IMR-90 (cell line): ENCODE measurements around the gene COPB1. TPM values are rescaled to one million over a fixed set of nuclear protein-coding genes. Genes with fewer than 3 reads are reported as not detected.

Source experiments
- ATAC-seq: fragments of 200-7000 bp; cut with Tn5 transposase; 2 replicates; pipeline ENCODE4 v1.9.1; 2020; ENCODE audit warnings: low read depth, mild to moderate bottlenecking, moderate library complexity
- BruUV-seq: library from RNA; stranded (reverse); fragments of 400-500 nt; replicated peaks from 2 replicates; lab custom pipeline; 2021; lab: Mats Ljungman, UMichigan
- CTCF ChIA-PET: fragments of 300-600 bp; formaldehyde crosslinking; extraction: SDS; loops from one replicate; lab custom pipeline; 2021; ENCODE audit warnings: antibody characterized with exemption; lab: Yijun Ruan, JAX
- POLR2A ChIA-PET: fragments of 300-600 bp; sonication (Branson Sonifier 250); formaldehyde crosslinking; loops from one replicate; lab custom pipeline; 2022; ENCODE audit warnings: antibody characterized with exemption; ENCODE audit not compliant: unreplicated experiment; lab: Charles Lee
- DNase-seq: peaks from one replicate; pipeline ENCODE4 v3.0.0; 2013
- H2AFZ ChIP-seq: replicated peaks from 2 replicates; pipeline ENCODE3; 2013; ENCODE audit warnings: low read length, mild to moderate bottlenecking; ENCODE audit not compliant: poor library complexity
- H2AK5ac ChIP-seq: 2 replicates; pipeline ENCODE4 v1.6.1; 2013; ENCODE audit warnings: low read depth, low read length, inconsistent platforms
- H2AK9ac ChIP-seq: replicated peaks from 2 replicates; pipeline ENCODE3; 2013; ENCODE audit warnings: mild to moderate bottlenecking, low read depth, low read length, moderate library complexity; ENCODE audit not compliant: poor library complexity
- H2BK120ac ChIP-seq: 2 replicates; pipeline ENCODE4 v1.6.1; 2013; ENCODE audit warnings: low read depth, low read length, inconsistent platforms
- H2BK15ac ChIP-seq: 3 replicates; pipeline ENCODE4 v1.6.1; 2013; ENCODE audit warnings: low read depth, low read length, inconsistent platforms
- H2BK20ac ChIP-seq: 2 replicates; pipeline ENCODE4 v1.6.1; 2013; ENCODE audit warnings: low read depth, mild to moderate bottlenecking, inconsistent platforms, low read length, moderate library complexity
- H2BK5ac ChIP-seq: 2 replicates; pipeline ENCODE4 v1.6.1; 2013; ENCODE audit warnings: mild to moderate bottlenecking, low read depth, low read length, inconsistent platforms; ENCODE audit not compliant: poor library complexity, severe bottlenecking
- H3K14ac ChIP-seq: replicated peaks from 2 replicates; pipeline ENCODE4 v1.6.1; 2013; ENCODE audit warnings: low read depth, low read length, inconsistent platforms
- H3K18ac ChIP-seq: 2 replicates; pipeline ENCODE4 v1.6.1; 2013; ENCODE audit warnings: low read depth, low read length, control low read depth
- H3K23ac ChIP-seq: 2 replicates; pipeline ENCODE4 v1.6.1; 2013; ENCODE audit warnings: low read depth, low read length, inconsistent platforms
- H3K27ac ChIP-seq: 2 replicates; pipeline ENCODE4 v1.5.1; 2013; ENCODE audit warnings: mild to moderate bottlenecking, control low read depth, low read length; ENCODE audit not compliant: insufficient read depth
- H3K27me3 ChIP-seq: 2 replicates; pipeline ENCODE4 v1.6.1; 2013; ENCODE audit warnings: low read length; ENCODE audit not compliant: control insufficient read depth, insufficient read depth
- H3K36me3 ChIP-seq: 2 replicates; pipeline ENCODE4 v1.6.1; 2013; ENCODE audit warnings: low read length, mixed read lengths; ENCODE audit not compliant: control insufficient read depth, insufficient read depth
- H3K4ac ChIP-seq: 2 replicates; pipeline ENCODE4 v1.6.1; 2013; ENCODE audit warnings: low read depth, low read length, inconsistent platforms
- H3K4me1 ChIP-seq: 2 replicates; pipeline ENCODE4 v1.6.1; 2013; ENCODE audit warnings: low read length, mixed read lengths; ENCODE audit not compliant: control insufficient read depth, insufficient read depth
- H3K4me2 ChIP-seq: 2 replicates; pipeline ENCODE4 v1.6.1; 2013; ENCODE audit warnings: low read depth, mild to moderate bottlenecking, control low read depth, low read length, moderate library complexity
- H3K4me3 ChIP-seq: 2 replicates; pipeline ENCODE4 v1.5.1; 2013; ENCODE audit warnings: low read depth, mild to moderate bottlenecking, control low read depth, low read length, moderate library complexity; ENCODE audit not compliant: insufficient read depth
- H3K56ac ChIP-seq: 2 replicates; pipeline ENCODE4 v1.6.1; 2013; ENCODE audit warnings: low read length, inconsistent platforms; ENCODE audit not compliant: insufficient read depth; ENCODE audit errors: extremely low read depth
- H3K79me1 ChIP-seq, 2 experiments: 2 replicates each; pipeline ENCODE4 v1.6.1; 2013; ENCODE audit warnings: low read length in 2 of 2, inconsistent platforms in 1 of 2, low read depth in 1 of 2
- H3K9ac ChIP-seq: 2 replicates; pipeline ENCODE4 v1.6.1; 2013; ENCODE audit warnings: low read depth, low read length, control low read depth
- H3K9me1 ChIP-seq: 2 replicates; pipeline ENCODE4 v1.6.1; 2013; ENCODE audit warnings: low read length, inconsistent platforms; ENCODE audit not compliant: insufficient read depth
- H3K9me3 ChIP-seq: 2 replicates; pipeline ENCODE4 v1.6.1; 2013; ENCODE audit warnings: low read length; ENCODE audit not compliant: control insufficient read depth, insufficient read depth
- H4K20me1 ChIP-seq: 2 replicates; pipeline ENCODE4 v1.6.1; 2013; ENCODE audit warnings: low read length, inconsistent platforms; ENCODE audit not compliant: insufficient read depth
- H4K5ac ChIP-seq: 2 replicates; pipeline ENCODE4 v1.6.1; 2013; ENCODE audit warnings: mild to moderate bottlenecking, low read depth, low read length, control low read depth
- H4K8ac ChIP-seq, 2 experiments: 2 replicates each; pipeline ENCODE4 v1.6.1; 2013; ENCODE audit warnings: low read depth in 2 of 2, low read length in 2 of 2, control low read depth in 1 of 2, inconsistent platforms in 1 of 2
- H4K91ac ChIP-seq: 2 replicates; pipeline ENCODE4 v1.6.1; 2013; ENCODE audit warnings: low read depth, low read length, inconsistent platforms; ENCODE audit not compliant: insufficient read depth
- CEBPB ChIP-seq: IDR thresholded peaks from 2 replicates; pipeline ENCODE4 v1.6.1; 2012; ENCODE audit warnings: low read depth, low read length, improper control_type of control experiment
- FOS ChIP-seq: fragments of 150-350 bp; IDR thresholded peaks from 2 replicates; pipeline ENCODE4 v1.6.1; 2016; ENCODE audit warnings: low read depth, low read length
- MAFK ChIP-seq: IDR thresholded peaks from 2 replicates; pipeline ENCODE4 v1.6.1; 2012; ENCODE audit warnings: low read depth, low read length, improper control_type of control experiment
- NFE2L2 ChIP-seq: fragments of 150-350 bp; IDR thresholded peaks from 2 replicates; pipeline ENCODE4 v1.6.1; 2016; ENCODE audit warnings: low read depth, mild to moderate bottlenecking, low read length
- POLR2A ChIP-seq: IDR thresholded peaks from 2 replicates; pipeline ENCODE4 v1.6.1; 2012; ENCODE audit warnings: mild to moderate bottlenecking, low read depth, low read length
- RAD21 ChIP-seq: IDR thresholded peaks from 2 replicates; pipeline ENCODE4 v1.6.1; 2012; ENCODE audit warnings: low read length, improper control_type of control experiment
- SMC3 ChIP-seq: fragments of 150-350 bp; IDR thresholded peaks from 2 replicates; pipeline ENCODE4 v1.6.1; 2016; ENCODE audit warnings: low read depth, mild to moderate bottlenecking, antibody characterized with exemption, low read length, moderate library complexity
- WGBS, 2 experiments: methylation state at CpG; one replicate each; pipeline versions ENCODE4 v1.1.5 to v1.1.7; 2013; ENCODE audit warnings: missing lambda C conversion rate in 2 of 2; ENCODE audit not compliant: insufficient read length in 1 of 2; ENCODE audit errors: extremely low coverage in 2 of 2; 5-methylcytosine and 5-hydroxymethylcytosine counted together
- dilution Hi-C: fragments of 300-500 bp; cut with HindIII; formaldehyde crosslinking; loops from one replicate; pipeline ENCODE4 v1.14.3; 2018; ENCODE audit warnings: low sequenced_read_pairs; ENCODE audit not compliant: unreplicated experiment
- in situ Hi-C: fragments of 300-500 bp; cut with MboI; formaldehyde crosslinking; loops from 3 replicates; pipeline ENCODE4 v1.14.3; 2019; ENCODE audit warnings: low sequenced_read_pairs, inconsistent platforms, mixed read lengths
- intact Hi-C: fragments of 100-400 bp; cut with micrococcal nuclease; formaldehyde crosslinking; loops from 2 replicates; pipeline ENCODE4 v1.10.0; 2022
- polyA plus RNA-seq, 3 experiments: library from polyadenylated mRNA; depleted of rRNA; stranded (reverse); fragments of >200 nt; gene quantifications; 2 replicates each; pipeline ENCODE4 v1.2.3, GENCODE V29; 2012; ENCODE audit warnings: low replicate concordance in 1 of 3
- total RNA-seq: library from RNA; depleted of rRNA; stranded (reverse); fragments of >200 nt; gene quantifications from 2 replicates; pipeline ENCODE4 v1.2.3, GENCODE V29; 2012
- TF ChIP-seq, protein P1 (sequence below): conservative IDR thresholded peaks from 2 replicates; pipeline ENCODE4 v1.5.1; 2012; ENCODE audit warnings: mild to moderate bottlenecking, low read depth, low read length, improper control_type of control experiment

Gene COPB1
- total and polyA plus RNA-seq, 2 of the 4 experiments (the other 2 are of a cell fraction) = 136 to 341 TPM

DNA sequence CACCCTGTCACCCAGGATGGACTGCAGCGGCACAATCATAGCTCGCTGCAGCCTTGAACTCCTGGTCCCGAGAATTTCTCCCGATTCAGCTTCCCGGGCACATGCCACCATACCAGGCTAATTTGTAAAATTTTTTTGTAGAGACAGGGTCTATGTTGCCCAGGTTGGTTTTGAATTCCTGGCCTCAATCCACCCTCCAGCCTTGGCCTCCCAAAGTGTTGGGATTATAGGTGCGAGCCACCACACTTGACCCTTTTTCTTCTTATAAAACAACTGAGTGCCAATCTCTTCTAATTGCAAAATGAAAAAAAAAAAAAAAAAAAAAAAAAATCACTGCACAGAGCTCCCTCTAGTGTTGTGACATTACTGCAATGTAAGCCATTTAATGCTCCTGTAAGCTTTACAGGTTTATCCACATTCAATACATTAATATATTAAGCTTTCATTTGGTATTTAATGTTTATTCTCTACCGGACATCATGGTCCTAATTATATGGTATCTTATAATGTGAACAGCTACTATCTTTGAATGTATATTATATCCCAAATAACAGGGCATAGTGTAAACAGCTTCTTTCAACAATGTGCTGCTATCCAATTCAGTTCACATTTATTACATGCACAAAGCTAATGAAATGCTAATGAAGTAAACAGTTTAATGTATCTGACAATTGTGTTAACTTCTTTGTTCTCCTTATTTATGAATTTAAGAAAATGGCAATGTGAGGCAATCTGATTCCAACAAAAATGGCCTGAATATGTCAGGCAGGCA is 44.6 kb downstream of the COPB1 start:
- Histone ChIP-seq H3K79me1 (0 out of 4 replicates have a peak, but pooled peaks cover 0 to 4% of the 10 kb centered on the region in 2 experiments), H3K9me1 (peaks cover 4% of the 10 kb centered on the region; the same call in 1 of the 2 replicates), H4K20me1 (peaks cover 4% of the 10 kb centered on the region; the same call in 1 of the 2 replicates), H2BK15ac (no peak overlapping the region), H3K27ac (no peak overlapping the region), H2AK9ac (no peak overlapping the region), H2BK120ac (no peak overlapping the region), H3K4me3 (no peak overlapping the region), H2AFZ (no peak overlapping the region), H3K14ac (no peak overlapping the region; the same call in 1 of the 2 replicates), H3K4me1 (peaks cover 1% of the 10 kb centered on the region), H3K4me2 (no peak overlapping the region), H2BK20ac (no peak overlapping the region), H3K56ac (no peak overlapping the region), H2AK5ac (no peak overlapping the region), H2BK5ac (no peak overlapping the region), H4K8ac (no peak overlapping the region), H3K4ac (no peak overlapping the region), H3K9me3 (no peaks in the 10 kb centered on the region), H3K23ac (no peak overlapping the region), H3K18ac (no peak overlapping the region), H3K27me3 (no peaks in the 10 kb centered on the region), H4K91ac (no peak overlapping the region), H4K5ac (no peak overlapping the region), H3K36me3 (peaks cover 26% of the 10 kb centered on the region), H3K9ac (no peak overlapping the region)
- CTCF ChIA-PET = interaction anchor here (0.6 to 2.6 kb wide), 19 partner anchors 9 to 200 kb away, joined by 3 to 27 read pairs (median 5); no protein-coding TSS in a partner anchor
- in situ Hi-C loops (loop anchor here (5.0 kb wide), 1 partner anchor 158 kb away; no protein-coding TSS in a partner anchor), intact Hi-C loops (loop anchor here (1.0 to 2.0 kb wide), 2 partner anchors 96 to 155 kb away; partner anchors contain the start of gene RRAS2), dilution Hi-C loops (loop anchor here (25.0 kb wide), 1 partner anchor 143 kb away; no protein-coding TSS in a partner anchor)
- peak; percentile 39 for DNase-seq
- POLR2A ChIA-PET = interaction anchor here (0.6 kb wide), 4 partner anchors 9 to 1894 kb away, joined by 4 to 8 read pairs (median 6); no protein-coding TSS in a partner anchor
- peak; percentile 36; the same call in 1 of the 2 replicates for ATAC-seq
- WGBS, 2 experiments = 88% methylated on average over 5 of the region's 7 CpGs; no CpG with 5 or more reads in 1 of the 2 experiments
- BruUV-seq = no TSS peak
- TF ChIP-seq MAFK (peak; percentile 48), POLR2A (no peak), SMC3 (peak; percentile 88), RAD21 (peak; percentile 74), FOS (no peak), CEBPB (peak; percentile 33; the same call in 1 of the 2 replicates), NFE2L2 (no peak)
- TF ChIP-seq, protein P1, sequence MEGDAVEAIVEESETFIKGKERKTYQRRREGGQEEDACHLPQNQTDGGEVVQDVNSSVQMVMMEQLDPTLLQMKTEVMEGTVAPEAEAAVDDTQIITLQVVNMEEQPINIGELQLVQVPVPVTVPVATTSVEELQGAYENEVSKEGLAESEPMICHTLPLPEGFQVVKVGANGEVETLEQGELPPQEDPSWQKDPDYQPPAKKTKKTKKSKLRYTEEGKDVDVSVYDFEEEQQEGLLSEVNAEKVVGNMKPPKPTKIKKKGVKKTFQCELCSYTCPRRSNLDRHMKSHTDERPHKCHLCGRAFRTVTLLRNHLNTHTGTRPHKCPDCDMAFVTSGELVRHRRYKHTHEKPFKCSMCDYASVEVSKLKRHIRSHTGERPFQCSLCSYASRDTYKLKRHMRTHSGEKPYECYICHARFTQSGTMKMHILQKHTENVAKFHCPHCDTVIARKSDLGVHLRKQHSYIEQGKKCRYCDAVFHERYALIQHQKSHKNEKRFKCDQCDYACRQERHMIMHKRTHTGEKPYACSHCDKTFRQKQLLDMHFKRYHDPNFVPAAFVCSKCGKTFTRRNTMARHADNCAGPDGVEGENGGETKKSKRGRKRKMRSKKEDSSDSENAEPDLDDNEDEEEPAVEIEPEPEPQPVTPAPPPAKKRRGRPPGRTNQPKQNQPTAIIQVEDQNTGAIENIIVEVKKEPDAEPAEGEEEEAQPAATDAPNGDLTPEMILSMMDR = peak; percentile 76
